Prostate gland (tissue), 2 donors: ENCODE results near the gene FIBCD1.

Experiments used
- CTCF ChIP-seq, 4 experiments: fragments of 200-600 bp in 2 of 4; fragments of 450-650 bp in 2 of 4; sonication (generic) in 2 of 4; IDR thresholded peaks; 1 replicate in 3 of 4; 2 replicates in 1 of 4; pipeline ENCODE4 v1.5.1; 2016 to 2019; ENCODE audit warnings: antibody characterized with exemption in 4 of 4, mild to moderate bottlenecking in 2 of 4, moderate library complexity in 2 of 4
- POLR2A ChIP-seq: fragments of 450-650 bp; IDR thresholded peaks from one replicate; pipeline ENCODE4 v1.6.1; 2016; ENCODE audit warnings: antibody characterized with exemption, mild to moderate bottlenecking
- POLR2AphosphoS5 ChIP-seq: sonication (generic); formaldehyde crosslinking; IDR thresholded peaks from one replicate; pipeline ENCODE4 v1.6.1; 2017; ENCODE audit warnings: antibody characterized with exemption

- TF ChIP-seq CTCF (IDR thresholded peaks at IDR 0.05) = no peak
- no peak for TF ChIP-seq POLR2A
- TF ChIP-seq POLR2AphosphoS5 = no peak
Observed at GRCh38 chr9:130950039-130950311, 10.9 kb upstream of the FIBCD1 start.
